ENCODE measurements around the gene NUP98.
A peak's percentile ranks its signal among the peaks of the same experiment; 100 is the strongest.
"Not testable (repeated sequence)": the region's sequence is repeated elsewhere in the genome, so short reads cannot be mapped to it uniquely, and the experiment has no call there.

Gene NUP98

DNA sequence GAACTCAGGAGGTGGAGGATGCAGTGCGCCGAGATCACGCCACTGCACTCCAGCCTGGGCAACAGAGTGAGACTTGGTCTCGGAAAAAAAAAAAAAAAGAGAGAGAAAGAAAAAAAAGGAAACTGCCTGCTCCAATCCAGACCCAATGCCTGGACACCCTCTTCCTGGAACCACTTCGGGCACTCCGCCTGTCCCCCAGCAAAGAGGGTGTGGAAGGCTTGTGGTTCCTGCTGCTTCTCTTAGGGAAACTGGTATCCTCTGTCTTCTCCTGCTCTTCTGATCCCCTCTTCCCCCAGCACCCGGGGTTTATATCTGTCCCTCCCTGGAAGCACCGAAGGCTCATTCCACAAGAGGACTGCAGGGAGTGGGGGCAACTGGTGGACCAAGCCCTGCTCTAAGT lies 139.1 kb downstream of the NUP98 start:
- H3K27ac Mint-ChIP-seq: peak overlapping the region; percentile 39
- H3K36me3 Mint-ChIP-seq (ENCODE audit: low read depth): no peaks in the 10 kb centered on the region
- H3K4me3 Mint-ChIP-seq: no peak overlapping the region
- peaks cover 7% of the 10 kb centered on the region for H3K9me3 Mint-ChIP-seq
- no peaks in the 10 kb centered on the region for H3K4me1 Mint-ChIP-seq
- H3K27me3 Mint-ChIP-seq (ENCODE audit: low read depth, poor library complexity): peaks cover 5% of the 10 kb centered on the region
- DNase-seq: no peak
- TF ChIP-seq CTCF (IDR thresholded peaks at IDR 0.05): no peak

DNA sequence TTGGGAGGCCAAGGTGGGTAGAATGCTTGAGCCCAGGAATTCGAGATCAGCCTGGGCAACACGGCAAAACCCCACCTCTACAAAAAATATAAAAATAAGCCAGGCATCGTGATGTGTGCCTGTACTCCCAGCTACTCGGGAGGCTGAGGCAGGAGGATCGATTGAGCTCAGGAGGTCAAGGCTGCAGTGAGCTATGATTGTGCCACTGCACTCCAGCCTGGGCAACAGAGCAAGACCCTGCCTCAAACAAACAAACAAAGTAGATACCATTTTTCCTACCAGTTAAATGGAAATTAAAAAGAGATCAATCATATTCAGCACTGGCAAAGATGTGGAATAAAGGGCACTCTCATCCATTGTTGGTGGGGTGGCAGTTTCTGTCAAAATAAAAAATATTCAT lies 140.0 kb downstream of the NUP98 start:
- not testable (repeated sequence) for H3K4me3 Mint-ChIP-seq; H3K36me3 Mint-ChIP-seq (ENCODE audit: low read depth); H3K27ac Mint-ChIP-seq; H3K27me3 Mint-ChIP-seq (ENCODE audit: low read depth, poor library complexity); DNase-seq; H3K4me1 Mint-ChIP-seq; H3K9me3 Mint-ChIP-seq

DNA sequence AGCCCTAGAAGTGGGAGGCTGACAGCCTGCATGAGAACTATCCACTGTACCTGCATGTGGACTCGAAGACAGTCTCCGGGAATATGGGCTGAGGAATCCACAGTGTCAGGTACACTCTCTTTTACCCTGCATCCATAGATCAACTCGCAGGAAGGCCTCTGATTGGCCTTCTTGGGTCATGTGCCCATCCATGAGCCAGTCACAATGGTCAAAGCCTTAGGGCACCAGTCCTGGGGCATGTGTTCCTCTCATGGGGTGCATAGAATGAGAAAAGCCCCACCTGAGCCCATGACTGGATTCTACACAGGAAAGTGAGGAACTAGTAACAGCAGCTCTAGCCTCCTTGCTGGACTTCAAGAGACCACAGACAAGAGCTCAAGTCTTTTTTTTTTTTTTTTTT lies 141.8 kb downstream of the NUP98 start:
- DNase-seq: no peak
- H3K4me1 Mint-ChIP-seq: peaks cover 7% of the 10 kb centered on the region
- TF ChIP-seq CTCF (IDR thresholded peaks at IDR 0.05): no peak

DNA sequence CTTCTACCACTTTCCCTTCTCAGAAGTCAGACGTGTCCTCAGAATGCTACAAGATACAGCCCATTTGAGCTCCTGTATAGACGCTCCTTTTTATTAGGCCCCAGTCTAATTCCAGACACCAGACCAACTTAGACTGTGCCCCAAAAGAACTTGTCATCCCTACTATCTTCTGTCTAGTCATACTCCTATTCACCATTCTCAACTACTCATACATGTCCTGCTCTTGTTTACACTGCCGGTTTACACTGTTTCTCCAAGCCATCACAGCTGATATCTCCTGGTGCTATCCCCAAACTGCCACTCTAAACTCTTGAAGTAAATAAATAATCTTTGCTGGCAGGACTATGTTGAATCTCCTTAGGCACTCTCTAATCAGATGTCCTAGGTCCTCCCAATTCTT lies 144.8 kb downstream of the NUP98 start:
- peak overlapping the region; percentile 30 for H3K27ac Mint-ChIP-seq
- DNase-seq; H3K36me3 Mint-ChIP-seq (ENCODE audit: low read depth); H3K27me3 Mint-ChIP-seq (ENCODE audit: low read depth, poor library complexity); H3K4me3 Mint-ChIP-seq: not testable (repeated sequence)
- peaks cover 37% of the 10 kb centered on the region for H3K4me1 Mint-ChIP-seq
- H3K9me3 Mint-ChIP-seq: peaks cover 13% of the 10 kb centered on the region

More for the DNA sequence above, 141.8 kb downstream of the NUP98 start:
- peaks cover 5% of the 10 kb centered on the region for H3K27me3 Mint-ChIP-seq (ENCODE audit: low read depth, poor library complexity)
- no peak overlapping the region for H3K4me3 Mint-ChIP-seq
- H3K36me3 Mint-ChIP-seq (ENCODE audit: low read depth): no peaks in the 10 kb centered on the region
- peaks cover 7% of the 10 kb centered on the region for H3K9me3 Mint-ChIP-seq
- no peak overlapping the region for H3K27ac Mint-ChIP-seq

DNA sequence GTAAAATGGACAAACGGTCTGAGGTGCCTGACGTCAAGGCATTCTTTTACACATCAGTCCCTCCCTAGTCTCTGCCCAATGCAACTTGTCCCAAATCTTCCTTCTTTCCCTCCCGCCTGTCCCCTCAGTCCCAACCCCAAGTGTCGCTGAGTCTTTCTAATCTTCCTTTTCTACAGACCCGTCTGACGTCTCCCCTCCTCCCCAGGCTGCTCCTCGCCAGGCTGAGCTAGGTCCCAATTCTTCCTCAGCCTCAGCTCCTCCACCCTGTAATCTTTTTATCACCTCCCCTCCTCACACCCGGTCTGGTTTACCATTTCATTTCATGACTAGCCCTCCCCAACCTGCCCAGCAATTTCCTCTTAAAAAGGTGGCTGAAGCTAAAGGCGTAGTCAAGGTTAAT lies 148.0 kb downstream of the NUP98 start:
- peaks cover 21% of the 10 kb centered on the region for H3K9me3 Mint-ChIP-seq
- H3K36me3 Mint-ChIP-seq (ENCODE audit: low read depth); H3K27me3 Mint-ChIP-seq (ENCODE audit: low read depth, poor library complexity); DNase-seq: not testable (repeated sequence)
- peaks cover 64% of the 10 kb centered on the region for H3K4me1 Mint-ChIP-seq
- peak overlapping the region; percentile 52 for H3K27ac Mint-ChIP-seq
- H3K4me3 Mint-ChIP-seq: peak overlapping the region; percentile 44

DNA sequence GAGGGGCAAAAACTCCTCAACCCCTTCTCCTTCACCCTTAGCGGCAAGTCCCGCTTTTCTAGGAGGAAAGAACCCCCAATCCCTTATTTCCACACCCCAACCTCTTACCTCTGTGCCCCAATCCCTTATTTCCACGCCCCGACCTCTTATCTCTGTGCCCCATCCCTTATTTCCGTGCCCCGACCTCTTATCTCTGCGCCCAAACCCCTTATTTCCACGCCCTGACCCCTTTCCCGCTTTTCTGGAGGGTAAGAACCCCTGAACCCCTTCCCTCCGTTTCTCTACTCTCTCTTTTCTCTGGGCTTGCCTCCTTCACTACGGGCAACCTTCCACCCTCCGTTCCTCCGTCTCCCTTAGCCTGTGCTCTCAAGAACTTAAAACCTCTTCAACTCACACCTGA lies 148.5 kb downstream of the NUP98 start:
- peak overlapping the region; percentile 44 for H3K4me3 Mint-ChIP-seq
- H3K36me3 Mint-ChIP-seq (ENCODE audit: low read depth); DNase-seq; H3K27me3 Mint-ChIP-seq (ENCODE audit: low read depth, poor library complexity): not testable (repeated sequence)
- peaks cover 26% of the 10 kb centered on the region for H3K9me3 Mint-ChIP-seq
- H3K4me1 Mint-ChIP-seq: peaks cover 67% of the 10 kb centered on the region
- H3K27ac Mint-ChIP-seq: peak overlapping the region; percentile 52

DNA sequence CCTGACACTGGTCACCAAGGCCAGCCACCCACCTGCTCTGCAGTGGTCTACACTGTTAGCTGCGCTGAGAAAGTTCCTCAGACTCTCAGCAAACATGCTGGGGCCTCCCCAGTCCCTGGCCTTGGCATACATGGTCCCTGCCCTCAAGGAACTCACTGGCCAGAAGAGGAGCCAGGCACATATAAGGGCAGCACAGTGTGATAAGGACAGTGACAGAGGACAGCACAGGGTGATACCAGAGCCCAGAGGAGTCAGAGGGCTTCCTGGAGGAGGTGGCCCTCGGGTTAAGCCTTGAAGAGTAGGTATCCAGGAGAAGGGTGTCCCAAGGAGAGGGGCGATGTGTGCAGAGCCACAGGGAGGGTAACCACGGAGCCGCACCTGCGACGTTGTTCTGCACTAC lies 151.8 kb downstream of the NUP98 start:
- TF ChIP-seq CTCF (IDR thresholded peaks at IDR 0.05): no peak
- peaks cover 6% of the 10 kb centered on the region for H3K36me3 Mint-ChIP-seq (ENCODE audit: low read depth)

GRCh38 chr11:3644817-3645235 lies 152.5 kb downstream of the NUP98 start, which contains the start of gene ART1:
Gene ART1 (plus strand): TSS chr11:3645128. CDS start chr11:3659214, 14,086 bp downstream.
- Mint-ChIP-seq H3K27me3 (ENCODE audit: low read depth, poor library complexity) (peaks cover 5% of the 10 kb centered on the region), H3K27ac (peak within 1 kb of the TSS; percentile 93), H3K4me1 (peaks cover 72% of the 10 kb centered on the region), H3K36me3 (ENCODE audit: low read depth) (peaks cover 6% of the 10 kb centered on the region), H3K9me3 (peaks cover 32% of the 10 kb centered on the region), H3K4me3 (peak within 1 kb of the TSS; percentile 58)
- DNase-seq: no peak
- no peak for TF ChIP-seq CTCF (IDR thresholded peaks at IDR 0.05)

More for the DNA sequence above, 151.8 kb downstream of the NUP98 start:
- no peak overlapping the region for H3K27ac Mint-ChIP-seq
- DNase-seq: no peak
- H3K4me3 Mint-ChIP-seq: no peak overlapping the region
- H3K27me3 Mint-ChIP-seq (ENCODE audit: low read depth, poor library complexity): peaks cover 3% of the 10 kb centered on the region
- H3K4me1 Mint-ChIP-seq: peaks cover 80% of the 10 kb centered on the region
- peaks cover 32% of the 10 kb centered on the region for H3K9me3 Mint-ChIP-seq

DNA sequence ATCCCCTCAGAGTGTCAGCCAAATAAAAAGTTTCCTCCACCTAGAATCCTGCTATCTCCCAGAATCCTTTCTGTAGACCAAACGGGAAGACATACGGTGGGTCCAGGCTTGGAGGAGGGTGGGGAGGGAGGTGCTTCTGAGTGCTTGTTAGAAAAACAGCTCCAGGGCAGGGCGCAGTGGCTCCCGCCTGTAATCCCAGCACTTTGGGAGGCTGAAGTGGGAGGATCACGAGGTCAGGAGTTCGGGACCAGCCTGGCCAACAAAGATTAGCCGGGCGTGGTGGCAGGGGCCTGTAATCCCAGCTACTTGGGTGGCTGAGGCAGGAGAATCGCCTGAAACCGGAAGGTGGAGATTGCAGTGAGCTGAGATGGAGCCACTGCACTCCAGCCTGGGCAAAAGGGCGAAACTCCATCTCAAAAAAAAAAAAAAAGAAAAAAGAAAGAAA lies 154.2 kb downstream of the NUP98 start:
- Mint-ChIP-seq H3K27ac (peak overlapping the region; percentile 98), H3K4me3 (peak overlapping the region; percentile 83)
- peak; percentile 21 for DNase-seq

More for the DNA sequence above, 154.2 kb downstream of the NUP98 start:
- Mint-ChIP-seq H3K4me1 (peaks cover 65% of the 10 kb centered on the region), H3K36me3 (ENCODE audit: low read depth) (peaks cover 18% of the 10 kb centered on the region), H3K9me3 (peaks cover 19% of the 10 kb centered on the region)
- not testable (repeated sequence) for H3K27me3 Mint-ChIP-seq (ENCODE audit: low read depth, poor library complexity)
